Prostate gland (tissue), 2 donors: ENCODE measurements around the gene ERC2.

ENCODE experiments used
- CTCF ChIP-seq, 4 experiments: fragments of 200-600 bp in 2 of 4; fragments of 450-650 bp in 2 of 4; sonication (generic) in 2 of 4; IDR thresholded peaks; 1 replicate in 3 of 4; 2 replicates in 1 of 4; pipeline ENCODE4 v1.5.1; 2016 to 2019; ENCODE audit warnings: antibody characterized with exemption in 4 of 4, mild to moderate bottlenecking in 2 of 4, moderate library complexity in 2 of 4
- POLR2A ChIP-seq: fragments of 450-650 bp; IDR thresholded peaks from one replicate; pipeline ENCODE4 v1.6.1; 2016; ENCODE audit warnings: antibody characterized with exemption, mild to moderate bottlenecking
- POLR2AphosphoS5 ChIP-seq: sonication (generic); formaldehyde crosslinking; IDR thresholded peaks from one replicate; pipeline ENCODE4 v1.6.1; 2017; ENCODE audit warnings: antibody characterized with exemption

GRCh38 chr3:55514962-55515361 is 953.3 kb downstream of the ERC2 start:
- TF ChIP-seq CTCF (IDR thresholded peaks at IDR 0.05) (no peak), POLR2AphosphoS5 (no peak), POLR2A (no peak)
